ENCODE results near the gene ST8SIA2. TPM values are rescaled to one million over a fixed set of nuclear protein-coding genes. Genes with fewer than 3 reads are reported as not detected.

The ST8SIA2 gene
- total RNA-seq, 1 experiment from 2014 or later, result 2.9 TPM

GRCh38 chr15:92455271-92455670 lies 61.6 kb downstream of the ST8SIA2 start:
- POLR2A ChIA-PET, result no interaction called here
- no peak for TF ChIP-seq GABPB1 (CRISPR knock-in tag; IDR thresholded peaks at IDR 0.05)
- no peak for TF ChIP-seq ERG (CRISPR knock-in tag; IDR thresholded peaks at IDR 0.05)
- no peak for TF ChIP-seq ZNF396 (CRISPR knock-in tag; IDR thresholded peaks at IDR 0.05; ENCODE audit: borderline replicate concordance)
- no peak for TF ChIP-seq MYBL2 (CRISPR knock-in tag; IDR thresholded peaks at IDR 0.05)
- TF ChIP-seq NFE2L1 (CRISPR knock-in tag; IDR thresholded peaks at IDR 0.05), result no peak
- TF ChIP-seq JAZF1 (CRISPR knock-in tag; IDR thresholded peaks at IDR 0.05), result no peak
- no peak for TF ChIP-seq ARID4B (CRISPR knock-in tag; IDR thresholded peaks at IDR 0.05; ENCODE audit: borderline replicate concordance)
- TF ChIP-seq IRF1 (CRISPR knock-in tag; IDR thresholded peaks at IDR 0.05), result no peak
- TF ChIP-seq SMAD3 (CRISPR knock-in tag; IDR thresholded peaks at IDR 0.05; ENCODE audit: borderline replicate concordance), result no peak
- TF ChIP-seq NR2C2 (CRISPR knock-in tag; IDR thresholded peaks at IDR 0.05), result no peak
- TF ChIP-seq HMGA2 (CRISPR knock-in tag; IDR thresholded peaks at IDR 0.05), result no peak
- no peak for TF ChIP-seq FOXP4 (CRISPR knock-in tag; IDR thresholded peaks at IDR 0.05)
- TF ChIP-seq USF1 (CRISPR knock-in tag; IDR thresholded peaks at IDR 0.05), result no peak
- no peak for TF ChIP-seq ZNF425 (CRISPR knock-in tag; conservative IDR thresholded peaks at IDR 0.05)
- no peak for TF ChIP-seq JUN (CRISPR knock-in tag; IDR thresholded peaks at IDR 0.05)
- no peak for TF ChIP-seq CTCF (IDR thresholded peaks at IDR 0.05)
- no peak for TF ChIP-seq SMAD4 (CRISPR knock-in tag; IDR thresholded peaks at IDR 0.05)
- no peak for TF ChIP-seq TEAD1 (CRISPR knock-in tag; IDR thresholded peaks at IDR 0.05)
- TF ChIP-seq ZNF263 (CRISPR knock-in tag; IDR thresholded peaks at IDR 0.05; ENCODE audit: low read depth), result no peak
- no peak for ATAC-seq
- H3K4me3 Mint-ChIP-seq, result no peak overlapping the region
- CTCF ChIA-PET, result no interaction called here
- H3K9me3 Mint-ChIP-seq, result no peaks in the 10 kb centered on the region
- no peak for DNase-seq (ENCODE audit: low spot score)
- H3K27ac Mint-ChIP-seq, result no peak overlapping the region
- no peaks in the 10 kb centered on the region for H3K27me3 Mint-ChIP-seq (ENCODE audit: low read depth)
- H3K36me3 Mint-ChIP-seq, result no peaks in the 10 kb centered on the region
- no peaks in the 10 kb centered on the region for H3K4me1 Mint-ChIP-seq

All from WTC11 (cell line).